HG03097 (cell line): ENCODE data around the gene BATF.

Experiments
- ATAC-seq: cut with Tn5 transposase; IDR thresholded peaks from one replicate; pipeline ENCODE4 v1.9.1; 2021; ENCODE audit not compliant: unreplicated experiment, low FRiP score

BATF gene

GRCh38 chr14:75531660-75532317 is 9.5 kb downstream of the BATF start:
- no peak for ATAC-seq

- no peak for ATAC-seq
Observed at GRCh38 chr14:75533791-75534555, 11.7 kb downstream of the BATF start.

- no peak for ATAC-seq
Observed at GRCh38 chr14:75535164-75535898, 13.1 kb downstream of the BATF start.

GRCh38 chr14:75537071-75537470 is 14.8 kb downstream of the BATF start:
- ATAC-seq: no peak

GRCh38 chr14:75539162-75539560 is 16.9 kb downstream of the BATF start:
- no peak for ATAC-seq

- no peak for ATAC-seq
Observed at GRCh38 chr14:75539561-75540478, 17.6 kb downstream of the BATF start.

GRCh38 chr14:75540479-75540851 is 18.2 kb downstream of the BATF start:
- no peak for ATAC-seq

GRCh38 chr14:75542588-75543091 is 20.4 kb downstream of the BATF start:
- ATAC-seq: peak; percentile 42

- ATAC-seq: no peak
Observed at GRCh38 chr14:75543253-75543652, 21.0 kb downstream of the BATF start.

- ATAC-seq: no peak
Observed at GRCh38 chr14:75543786-75544185, 21.5 kb downstream of the BATF start.

GRCh38 chr14:75545907-75546306 is 23.6 kb downstream of the BATF start:
- no peak for ATAC-seq

- no peak for ATAC-seq
Observed at GRCh38 chr14:75547552-75548250, 25.4 kb downstream of the BATF start.

GRCh38 chr14:75548544-75548943 is 26.3 kb downstream of the BATF start:
- ATAC-seq: no peak

- ATAC-seq: peak; percentile 45
Observed at GRCh38 chr14:75549169-75549568, 26.9 kb downstream of the BATF start.

GRCh38 chr14:75551021-75551420 is 28.8 kb downstream of the BATF start:
- no peak for ATAC-seq

GRCh38 chr14:75553157-75553556 is 30.9 kb downstream of the BATF start:
- ATAC-seq: no peak

- ATAC-seq: no peak
Observed at GRCh38 chr14:75553761-75554364, 31.6 kb downstream of the BATF start.

- ATAC-seq: no peak
Observed at GRCh38 chr14:75554482-75554881, 32.2 kb downstream of the BATF start.

GRCh38 chr14:75558440-75558839 is 36.2 kb downstream of the BATF start:
- ATAC-seq: no peak
